Colonic mucosa (tissue), 4 donors: ENCODE measurements around the gene BRI3. TPM values are rescaled to one million over a fixed set of nuclear protein-coding genes. Genes with fewer than 3 reads are reported as not detected.

Source experiments
- DNase-seq: peaks from one replicate; pipeline ENCODE4 v3.0.0-alpha.2; 2020
- H3K27ac ChIP-seq: fragments of 200-600 bp; one replicate; pipeline ENCODE4 v1.8.0; 2021
- H3K27me3 ChIP-seq: fragments of 200-600 bp; one replicate; pipeline ENCODE4 v1.8.0; 2021
- H3K36me3 ChIP-seq: fragments of 200-600 bp; one replicate; pipeline ENCODE4 v1.8.0; 2021
- H3K4me1 ChIP-seq: fragments of 200-600 bp; one replicate; pipeline ENCODE4 v1.8.0; 2021; ENCODE audit warnings: mild to moderate bottlenecking
- H3K4me3 ChIP-seq: fragments of 200-600 bp; one replicate; pipeline ENCODE4 v1.8.0; 2021
- H3K9ac ChIP-seq, 2 donors: one replicate each; pipeline ENCODE4 v1.7.0; 2013; ENCODE audit warnings: control low read depth in 2 of 2, low read depth in 2 of 2, low read length in 2 of 2
- H3K9me3 ChIP-seq: fragments of 200-600 bp; one replicate; pipeline ENCODE4 v1.8.0; 2021
- CTCF ChIP-seq: fragments of 200-600 bp; IDR thresholded peaks from one replicate; pipeline ENCODE4 v1.8.0; 2022; ENCODE audit warnings: antibody characterized with exemption, mild to moderate bottlenecking
- intact Hi-C: fragments of 100-400 bp; cut with DNase I; formaldehyde crosslinking; loops from one replicate; pipeline ENCODE4 v1.14.1; 2022
- total RNA-seq, 2 donors: library from RNA; stranded (reverse); fragmentation: NEBNext Ultra II Directional in 1 of 2; extraction: Animal tissue kit (Norgen Biotek cat#: 25700) in 1 of 2; gene quantifications; one replicate each; pipeline ENCODE4 v1.2.1, GENCODE V29; 2021
- donor health status: healthy.
- donor health status: DM: no; HTN: no; CAD: no.
- donor health status: DM: no; HTN: no; CAD: no.

The BRI3 gene
- total RNA-seq, 2 donors from 2014 or later: 152 to 187 TPM

GRCh38 chr7:98285157-98286092, 3.9 kb downstream of the BRI3 start:
- TF ChIP-seq CTCF: no peak
- Histone ChIP-seq H3K27me3 (no peaks in the 10 kb centered on the region), H3K27ac (peak overlapping the region; percentile 91), H3K9me3 (no peaks in the 10 kb centered on the region), H3K4me3 (peak overlapping the region; percentile 66), H3K4me1 (peaks cover 44% of the 10 kb centered on the region), H3K36me3 (no peaks in the 10 kb centered on the region), H3K9ac (peak overlapping the region; percentile 64 to 99)
- intact Hi-C loops: no loop called here
- no peak for DNase-seq

- H3K4me3 ChIP-seq: no peak overlapping the region
- no peaks in the 10 kb centered on the region for H3K27me3 ChIP-seq
- H3K36me3 ChIP-seq: no peaks in the 10 kb centered on the region
- H3K9ac ChIP-seq: peak overlapping the region; percentile 64 to 99
- peaks cover 44% of the 10 kb centered on the region for H3K4me1 ChIP-seq
- peak overlapping the region; percentile 91 for H3K27ac ChIP-seq
- intact Hi-C loops: no loop called here
- no peak for TF ChIP-seq CTCF
- DNase-seq: peak; percentile 63
- H3K9me3 ChIP-seq: no peaks in the 10 kb centered on the region
Measured at GRCh38 chr7:98286093-98286539, 4.6 kb downstream of the BRI3 start.

- DNase-seq: no peak
- no peaks in the 10 kb centered on the region for H3K27me3 ChIP-seq
- peaks cover 44% of the 10 kb centered on the region for H3K4me1 ChIP-seq
- peak overlapping the region in 1 of 2 donors; percentile 40 for H3K9ac ChIP-seq
- peak overlapping the region; percentile 22 for H3K27ac ChIP-seq
- H3K36me3 ChIP-seq: peaks cover 5% of the 10 kb centered on the region
- no peak overlapping the region for H3K4me3 ChIP-seq
- intact Hi-C loops: no loop called here
- H3K9me3 ChIP-seq: no peaks in the 10 kb centered on the region
- TF ChIP-seq CTCF: no peak
Measured at GRCh38 chr7:98286701-98287485, 5.4 kb downstream of the BRI3 start.

- Histone ChIP-seq H3K9ac (peak overlapping the region in 1 of 2 donors; percentile 46), H3K4me3 (no peak overlapping the region), H3K9me3 (no peaks in the 10 kb centered on the region), H3K4me1 (peaks cover 44% of the 10 kb centered on the region), H3K27ac (peak overlapping the region; percentile 7), H3K36me3 (peaks cover 6% of the 10 kb centered on the region), H3K27me3 (no peaks in the 10 kb centered on the region)
- intact Hi-C loops: no loop called here
- peak; percentile 91 for DNase-seq
- TF ChIP-seq CTCF: no peak
Measured at GRCh38 chr7:98287486-98287959, 6.0 kb downstream of the BRI3 start.

- no peak for TF ChIP-seq CTCF
- Histone ChIP-seq H3K27me3 (no peaks in the 10 kb centered on the region), H3K36me3 (peaks cover 6% of the 10 kb centered on the region), H3K9ac (peak overlapping the region in 1 of 2 donors; percentile 46), H3K4me1 (peaks cover 44% of the 10 kb centered on the region), H3K9me3 (no peaks in the 10 kb centered on the region), H3K27ac (peak overlapping the region; percentile 7), H3K4me3 (no peak overlapping the region)
- intact Hi-C loops: no loop called here
- DNase-seq: no peak
Measured at GRCh38 chr7:98288064-98288823, 6.8 kb downstream of the BRI3 start.
